HG02571 (cell line): ENCODE data around the gene RHBDL3.
"Not testable (repeated sequence)": the region's sequence is repeated elsewhere in the genome, so short reads cannot be mapped to it uniquely, and the experiment has no call there.

ENCODE experiments used
- ATAC-seq: cut with Tn5 transposase; IDR thresholded peaks from one replicate; pipeline ENCODE4 v1.9.1; 2021; ENCODE audit warnings: mild to moderate bottlenecking, moderate library complexity; ENCODE audit not compliant: unreplicated experiment

The RHBDL3 gene

DNA sequence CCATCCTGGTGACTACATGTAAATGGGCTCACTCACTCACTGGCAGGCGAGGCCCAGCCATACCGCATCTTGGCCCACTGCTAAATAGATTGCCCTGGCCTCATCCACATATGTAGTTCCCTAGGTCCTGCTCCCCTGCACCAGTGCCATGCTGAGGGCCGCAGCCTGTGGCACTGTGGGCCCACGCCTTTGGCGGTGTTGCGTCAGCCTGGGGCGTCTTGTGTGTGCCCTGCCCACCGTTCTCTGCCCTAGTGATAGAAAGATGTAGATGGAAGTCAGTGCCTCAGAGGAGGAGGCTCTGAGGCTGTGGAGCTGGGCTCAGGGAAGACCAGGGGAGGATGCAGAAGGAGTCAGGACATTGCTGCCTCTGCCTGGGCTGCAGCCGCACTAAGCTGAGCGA is 57.4 kb downstream of the RHBDL3 start:
- ATAC-seq, result no peak

DNA sequence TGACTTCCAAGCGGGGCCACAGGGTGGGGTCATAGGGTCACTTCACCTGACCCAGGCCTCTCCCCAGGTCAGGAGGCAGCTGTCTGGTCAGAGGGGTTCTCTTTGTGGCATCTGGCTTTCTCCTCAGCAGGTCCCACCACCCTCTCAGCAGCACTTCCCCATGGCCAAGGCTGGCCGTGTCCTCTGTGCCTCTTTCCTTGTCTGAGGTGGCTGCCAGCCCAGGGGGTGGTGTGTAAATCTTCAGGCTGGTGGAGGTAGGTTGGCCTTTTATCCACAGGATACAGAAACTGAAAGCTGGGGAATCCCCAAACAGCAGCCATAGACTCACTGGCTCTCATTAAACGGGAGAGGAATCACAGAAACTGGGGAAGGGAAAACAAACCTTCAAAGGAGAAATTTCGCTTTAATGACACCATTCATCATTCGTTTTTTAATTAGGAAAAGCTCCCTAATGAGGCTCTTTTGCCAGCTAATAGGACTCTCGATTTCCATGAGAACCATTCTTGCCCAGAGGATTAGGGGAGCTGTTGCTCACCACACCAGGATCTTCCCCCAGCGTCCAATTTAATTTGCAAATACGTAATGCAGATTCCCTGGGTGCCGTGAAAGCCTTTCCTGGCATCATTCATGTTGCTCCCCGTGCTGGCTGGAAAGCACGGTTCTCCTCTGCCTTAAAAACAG is 58.3 kb downstream of the RHBDL3 start:
- ATAC-seq, result no peak

DNA sequence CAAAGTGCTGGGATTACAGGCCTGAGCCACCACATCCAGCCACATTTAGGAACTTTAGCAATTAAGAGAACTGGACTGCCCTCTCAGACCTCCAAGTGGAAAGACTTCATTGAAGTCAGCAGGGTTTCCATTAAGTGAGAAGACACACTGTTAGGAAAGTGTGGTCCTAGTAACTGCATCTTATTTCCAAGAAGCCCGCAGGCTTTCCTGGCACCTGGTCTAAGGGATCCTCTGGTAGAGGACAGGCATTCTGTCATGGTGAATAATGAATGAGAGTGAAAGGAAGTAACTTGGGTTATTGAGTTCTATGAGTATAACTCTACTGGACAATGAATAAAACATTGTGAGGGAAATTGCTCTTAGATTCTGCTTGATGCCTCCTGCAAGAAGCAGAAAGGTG is 62.3 kb downstream of the RHBDL3 start:
- ATAC-seq, result no peak

DNA sequence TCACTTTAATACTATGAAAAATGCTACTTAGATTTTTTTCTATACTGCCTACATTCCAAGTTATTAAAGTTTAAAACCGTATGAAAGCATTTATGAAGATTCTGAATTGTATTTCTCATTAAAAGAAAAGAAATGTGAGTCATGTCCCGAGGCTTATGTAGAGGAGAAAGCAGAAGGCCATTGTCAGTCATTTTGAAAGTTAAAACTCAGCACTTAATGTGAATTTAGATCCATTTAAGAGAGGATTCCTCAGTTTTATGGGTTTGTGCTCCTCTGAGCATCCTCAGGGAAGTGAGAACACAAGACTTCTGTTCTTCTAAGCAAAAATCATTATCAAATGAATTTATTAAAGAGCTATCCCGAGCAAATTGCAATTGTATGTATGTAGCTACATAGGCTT is 64.5 kb downstream of the RHBDL3 start:
- ATAC-seq, result no peak

DNA sequence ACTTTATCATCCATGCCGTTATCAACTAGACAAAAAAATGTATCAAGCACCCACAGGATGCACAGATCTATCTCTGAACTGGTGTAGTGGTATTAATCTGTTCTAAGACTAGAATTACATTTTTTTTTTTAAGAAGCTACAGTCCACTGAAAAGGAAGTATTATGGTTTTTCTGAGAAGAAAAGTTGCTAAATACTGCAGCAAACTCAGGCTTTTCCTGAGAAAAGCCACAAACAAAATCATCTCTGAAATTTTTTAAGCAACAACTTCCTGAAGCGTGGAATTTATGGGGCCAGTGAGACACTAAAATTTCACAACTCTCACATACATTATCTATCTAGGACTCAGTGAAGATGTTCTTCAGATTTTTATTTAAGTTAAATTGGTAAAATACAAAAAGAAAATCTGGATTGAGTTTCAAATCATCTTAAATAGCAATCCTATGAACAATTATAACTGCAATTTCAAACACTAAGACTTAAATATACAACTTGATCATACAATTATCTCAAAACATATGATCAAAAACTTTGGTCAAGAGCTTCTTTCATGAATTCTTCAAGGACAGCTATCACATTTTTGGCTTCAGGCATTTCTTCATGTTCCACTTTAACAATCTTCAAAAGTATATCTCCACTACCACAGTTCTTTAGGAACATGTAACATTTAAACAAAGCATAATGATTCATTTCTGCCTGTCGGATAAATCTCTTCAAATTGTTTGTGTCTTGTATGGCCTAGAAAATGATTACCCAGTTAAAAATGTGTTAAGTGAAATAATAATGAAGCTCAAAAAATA is 65.8 kb downstream of the RHBDL3 start:
- ATAC-seq, result no peak

DNA sequence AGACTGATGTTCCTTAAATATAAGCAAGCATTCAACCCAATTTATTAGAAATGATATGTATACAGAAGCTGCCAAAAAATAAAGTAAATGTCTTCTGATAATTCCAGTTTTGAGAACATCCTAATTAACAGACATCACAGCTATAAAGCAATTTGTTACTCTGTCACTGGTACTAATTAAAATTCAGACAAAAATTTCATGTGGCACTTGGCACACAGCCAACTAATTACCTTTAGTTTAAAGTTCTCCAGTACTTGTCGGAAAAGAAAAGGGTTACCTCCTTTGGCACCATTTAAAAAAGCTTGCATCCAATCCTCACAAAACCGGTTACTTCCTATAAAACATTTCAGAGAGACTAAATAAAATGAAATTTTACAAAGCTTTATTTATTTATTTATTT is 67.6 kb downstream of the RHBDL3 start:
- no peak for ATAC-seq

DNA sequence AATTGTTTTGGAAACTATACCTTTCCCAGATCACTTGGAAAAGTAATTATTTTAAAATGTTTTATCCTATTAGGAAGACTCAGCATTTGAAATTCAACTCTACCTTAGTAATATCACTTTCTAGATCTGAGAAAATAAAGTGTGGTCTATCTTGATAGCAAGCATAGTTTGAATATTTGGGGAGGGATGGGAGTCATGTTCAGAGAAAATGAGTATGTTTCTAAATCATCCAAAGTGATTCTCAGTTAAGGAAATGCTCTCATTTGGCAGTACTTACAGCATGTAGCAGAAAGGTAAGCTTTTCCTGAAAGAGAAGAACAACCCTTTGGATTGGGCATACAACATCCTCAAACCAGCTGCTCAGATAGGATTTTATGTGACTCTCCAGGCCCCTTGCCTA is 69.4 kb downstream of the RHBDL3 start:
- no peak for ATAC-seq

DNA sequence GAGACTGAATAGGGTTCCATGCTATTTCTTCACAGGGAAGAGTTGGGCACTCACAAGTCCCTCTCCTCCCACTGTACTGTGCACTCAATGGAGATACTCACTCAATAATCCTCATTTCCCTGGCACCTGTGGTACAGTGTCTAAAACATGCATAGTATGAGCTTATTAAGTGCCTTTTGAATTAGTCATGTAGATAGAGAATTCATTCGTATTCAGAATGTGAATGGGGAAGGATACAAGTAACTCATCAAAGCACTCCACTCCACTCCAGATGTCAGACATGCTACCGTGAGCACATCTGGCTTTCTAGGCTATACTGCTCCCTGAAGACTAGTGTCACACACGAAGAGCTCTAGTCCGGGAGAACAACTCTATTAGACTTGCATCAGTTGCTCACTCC is 70.1 kb downstream of the RHBDL3 start:
- no peak for ATAC-seq

DNA sequence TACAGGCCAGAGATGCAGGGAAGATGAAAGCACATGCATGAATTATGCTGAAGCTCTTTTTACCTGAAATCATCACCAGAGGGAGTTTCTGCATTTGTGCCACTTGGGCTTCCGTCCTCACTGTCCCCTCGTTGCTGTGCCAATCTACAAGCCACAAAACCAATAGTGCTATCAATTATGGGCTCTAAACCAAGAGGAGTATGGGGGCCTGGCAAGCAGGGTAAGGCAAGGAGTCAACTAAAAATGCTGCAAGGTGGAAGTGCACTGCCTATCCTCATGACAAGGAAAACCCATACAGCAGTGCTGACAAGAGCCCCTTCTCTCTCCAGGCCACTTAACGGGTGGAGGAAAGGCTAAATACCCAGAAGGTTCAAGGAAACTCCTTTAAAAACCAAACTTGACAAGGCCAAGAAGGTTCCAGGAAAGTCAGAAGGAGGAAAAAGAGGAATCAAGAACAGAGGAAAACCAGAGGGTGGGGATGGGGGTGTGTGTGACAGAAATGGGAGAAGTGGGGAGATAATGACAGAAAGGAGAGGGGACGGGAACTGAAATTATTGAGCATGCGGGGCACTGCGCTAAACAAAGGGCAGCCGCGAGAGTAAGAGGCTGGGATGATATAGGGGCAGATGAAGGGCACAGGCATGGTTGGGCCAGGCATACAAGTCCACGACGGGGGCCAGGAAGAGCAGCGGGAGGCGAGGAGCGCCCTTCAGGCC is 75.7 kb downstream of the RHBDL3 start:
- ATAC-seq, result no peak

DNA sequence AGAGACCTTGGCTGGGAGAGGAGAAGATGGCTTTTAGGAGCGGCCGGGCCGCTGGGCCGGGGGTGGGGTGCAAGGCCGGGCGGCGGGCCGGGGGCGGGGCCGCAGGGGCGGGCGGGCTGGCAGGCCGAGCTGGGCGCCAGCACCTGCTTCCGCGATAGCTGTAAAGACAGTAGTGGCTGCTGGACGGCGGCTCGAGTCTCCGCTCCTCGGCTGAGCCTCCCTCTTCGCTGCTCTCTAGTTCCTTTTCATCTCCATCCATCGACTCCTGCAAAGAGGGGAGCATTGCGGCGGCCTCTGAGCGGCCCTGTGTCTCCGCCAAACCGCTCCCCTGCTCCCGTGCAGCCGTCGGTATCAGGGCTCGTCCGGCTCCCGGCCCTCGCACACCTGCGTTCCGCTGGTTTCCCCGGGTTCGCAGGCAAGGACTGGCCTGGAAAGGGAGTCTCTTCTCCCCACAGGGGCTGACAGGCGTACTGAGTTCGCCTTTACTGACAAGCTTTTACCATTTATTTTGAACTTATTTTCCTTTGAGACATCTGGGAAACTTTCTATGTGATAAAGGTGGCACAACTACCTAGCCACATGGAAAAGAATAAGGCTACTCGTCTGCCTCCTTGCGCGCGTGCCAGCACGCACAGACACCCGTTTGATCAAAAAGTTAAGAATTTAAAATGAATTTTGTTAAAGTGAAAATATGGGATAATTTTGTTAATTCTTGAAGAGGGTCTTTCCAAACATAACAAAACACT is 76.4 kb downstream of the RHBDL3 start, which contains the start of gene C17orf75:
Gene C17orf75 (minus strand): TSS at position 317 of the 746 bp plus-strand sequence. CDS start 34 bp downstream, at position 283.
- ATAC-seq, result peak; percentile 76

DNA sequence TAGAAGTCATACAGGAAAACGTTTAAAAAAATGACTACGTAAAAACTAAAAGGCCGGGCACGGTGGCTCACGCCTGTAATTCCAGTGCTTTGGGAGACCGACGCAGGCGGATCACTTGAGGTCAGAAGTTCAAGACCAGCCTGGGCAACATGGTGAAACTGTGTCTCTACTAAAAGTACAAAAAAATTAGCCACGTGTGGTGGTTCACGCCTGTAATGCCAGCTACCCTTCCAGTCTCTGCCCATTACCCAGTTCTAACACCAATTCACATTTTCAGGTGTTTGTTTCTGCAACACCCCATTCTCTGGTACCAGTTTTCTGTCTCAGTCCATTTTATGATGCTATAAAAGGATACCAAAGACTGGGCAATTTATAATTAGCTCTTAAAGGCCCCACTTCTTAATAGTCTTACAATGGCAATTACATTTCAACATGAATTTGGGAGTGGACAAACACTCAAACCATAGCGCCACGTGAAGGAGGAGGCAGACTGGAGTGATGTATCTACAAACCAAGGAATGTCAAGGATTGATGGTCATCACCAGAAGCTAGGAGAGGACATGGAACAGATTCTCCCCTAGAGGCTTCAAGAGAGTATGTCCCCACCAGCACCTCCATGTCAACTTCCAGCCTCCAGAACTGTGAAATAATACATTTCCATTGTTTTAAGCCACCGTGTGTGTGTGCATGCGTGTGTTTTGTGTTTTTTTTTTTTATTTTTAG is 77.1 kb downstream of the RHBDL3 start:
- ATAC-seq, result no peak

DNA sequence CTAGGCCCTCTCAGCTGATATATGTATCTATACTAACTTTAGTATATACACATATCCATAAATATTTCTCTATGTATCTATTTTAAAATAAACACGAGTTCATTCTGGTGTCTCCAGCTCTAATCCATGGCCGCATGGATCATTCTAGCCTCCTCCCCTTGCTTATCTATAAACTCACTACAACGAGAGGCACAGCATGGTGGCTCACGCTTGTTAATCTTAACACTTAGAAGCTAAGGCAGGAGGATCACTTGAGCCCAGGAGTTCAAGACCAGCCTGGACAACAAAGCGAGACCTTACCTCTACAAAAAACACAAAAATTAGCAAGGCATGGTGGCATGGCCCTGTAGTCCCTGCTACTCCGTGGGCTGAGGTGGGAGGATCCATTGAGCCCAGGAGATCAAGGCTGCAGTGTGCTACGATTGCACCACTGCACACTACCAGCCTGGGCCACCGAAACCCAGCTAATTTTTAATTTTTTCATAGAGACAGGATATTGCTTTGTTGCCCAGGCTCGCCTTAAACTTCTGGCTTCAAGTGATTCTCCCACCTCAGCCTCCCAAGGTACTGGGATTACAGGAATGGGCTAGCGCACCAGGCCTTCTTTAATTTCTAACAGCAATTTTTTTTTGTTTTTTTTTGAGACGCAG is 80.4 kb downstream of the RHBDL3 start:
- ATAC-seq, result no peak

DNA sequence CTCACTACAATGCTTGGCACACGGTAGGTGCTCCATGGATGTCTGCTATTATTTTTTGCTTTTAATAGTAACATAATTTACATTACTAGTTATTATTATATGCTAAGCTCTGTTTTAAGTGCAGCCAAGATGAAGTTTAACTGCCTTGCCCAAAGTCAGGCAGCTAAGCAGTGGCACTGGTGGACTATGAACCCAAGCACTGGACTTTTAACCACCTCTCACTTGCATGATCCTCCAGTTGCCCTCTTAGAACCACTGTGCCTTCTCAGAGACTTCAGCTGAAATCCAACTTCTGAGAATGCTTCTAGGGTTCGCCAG is 82.8 kb downstream of the RHBDL3 start:
- no peak for ATAC-seq

DNA sequence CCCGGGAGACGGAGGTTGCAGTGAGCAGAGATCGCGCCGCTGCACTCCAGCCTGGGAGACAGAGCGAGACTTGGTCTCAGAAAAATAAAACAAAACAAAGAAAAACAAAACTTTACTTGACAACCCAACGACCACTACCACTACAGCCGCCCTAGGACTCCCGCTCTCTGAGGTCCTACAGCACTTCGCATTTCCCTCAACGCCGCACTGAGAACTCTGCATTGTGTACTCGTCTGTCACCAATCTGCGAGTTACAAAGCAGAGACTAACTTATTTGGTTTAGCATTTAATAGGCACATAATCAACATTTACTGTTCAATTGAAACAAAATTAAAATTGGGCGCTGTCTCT is 83.8 kb downstream of the RHBDL3 start:
- ATAC-seq, result no peak

DNA sequence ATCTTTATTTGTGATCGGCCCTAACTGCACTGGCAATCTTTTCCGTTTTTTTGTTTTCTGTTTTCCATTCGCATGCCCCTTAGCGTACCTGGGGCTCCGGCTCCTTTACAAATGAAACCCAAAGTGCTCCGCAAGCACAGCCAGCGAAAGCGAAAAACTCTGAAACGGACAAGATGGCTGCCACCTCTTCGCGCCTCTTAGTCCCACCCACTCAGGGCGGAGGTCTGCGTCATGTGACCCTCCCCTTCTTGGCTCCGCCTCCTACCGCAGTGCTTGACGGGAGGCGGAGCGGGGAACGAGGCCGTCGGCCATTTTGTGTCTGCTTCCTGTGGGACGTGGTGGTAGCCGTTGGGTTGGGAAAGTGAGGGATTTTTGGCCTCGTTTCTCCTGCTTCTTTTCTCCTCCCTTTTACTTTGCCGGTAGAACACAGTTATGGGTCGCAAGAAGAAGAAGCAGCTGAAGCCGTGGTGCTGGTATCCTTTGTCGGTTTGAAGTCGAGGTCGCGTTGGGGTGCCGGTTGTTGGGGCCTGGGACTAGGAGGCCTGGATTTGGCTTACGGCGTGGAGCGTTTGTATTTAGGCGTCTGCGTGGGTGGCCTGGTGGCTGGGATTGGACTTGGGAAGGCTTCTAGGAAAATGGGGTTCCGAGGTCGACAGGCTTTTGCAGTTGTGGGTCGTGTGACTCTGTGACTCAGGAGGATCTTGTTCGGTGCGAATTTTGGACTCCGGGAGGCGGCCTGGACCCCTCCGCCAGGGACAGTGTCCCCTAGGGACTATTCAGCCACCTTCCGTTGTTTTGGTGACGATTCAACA is 84.4 kb downstream of the RHBDL3 start, which contains the start of gene ZNF207:
Gene ZNF207 (plus strand): TSS at position 304 of the 812 bp plus-strand sequence. CDS start 129 bp downstream, at position 433.
- peak; percentile 74 for ATAC-seq

DNA sequence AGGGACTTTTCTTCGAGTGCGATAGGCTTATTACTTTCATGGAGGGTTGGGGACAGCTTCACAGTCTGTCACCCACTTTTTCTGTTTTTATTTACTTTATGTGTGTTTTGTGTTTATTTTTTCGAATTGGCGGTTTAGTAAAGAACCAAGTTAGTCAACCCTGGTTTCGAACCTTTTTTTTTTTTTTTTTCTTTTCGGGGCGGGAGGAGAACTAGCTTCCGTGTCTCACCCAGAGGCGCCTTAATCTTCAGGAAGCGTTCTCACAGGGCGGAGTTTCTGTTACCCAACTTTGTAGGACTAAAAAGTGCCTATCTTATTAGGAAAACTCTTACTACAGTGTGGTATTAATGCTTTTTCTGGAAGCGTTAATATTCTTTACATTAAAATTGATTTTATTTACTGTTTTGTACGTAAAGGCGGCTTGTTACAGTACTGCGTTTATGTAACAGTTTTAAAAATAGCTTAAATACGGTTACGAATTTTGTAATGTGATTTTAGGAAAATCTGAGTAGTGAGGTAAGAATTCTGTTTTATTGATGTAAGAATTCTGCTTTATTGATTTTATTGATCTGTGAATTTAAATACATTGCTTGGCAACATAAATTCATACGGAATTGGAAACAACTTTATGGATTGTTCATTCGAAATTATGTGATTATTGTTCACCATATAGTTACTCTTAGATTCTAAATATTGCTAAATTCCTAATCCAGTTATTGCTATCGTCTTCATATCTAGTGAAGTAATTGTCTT is 85.2 kb downstream of the RHBDL3 start:
- peak; percentile 20 for ATAC-seq

DNA sequence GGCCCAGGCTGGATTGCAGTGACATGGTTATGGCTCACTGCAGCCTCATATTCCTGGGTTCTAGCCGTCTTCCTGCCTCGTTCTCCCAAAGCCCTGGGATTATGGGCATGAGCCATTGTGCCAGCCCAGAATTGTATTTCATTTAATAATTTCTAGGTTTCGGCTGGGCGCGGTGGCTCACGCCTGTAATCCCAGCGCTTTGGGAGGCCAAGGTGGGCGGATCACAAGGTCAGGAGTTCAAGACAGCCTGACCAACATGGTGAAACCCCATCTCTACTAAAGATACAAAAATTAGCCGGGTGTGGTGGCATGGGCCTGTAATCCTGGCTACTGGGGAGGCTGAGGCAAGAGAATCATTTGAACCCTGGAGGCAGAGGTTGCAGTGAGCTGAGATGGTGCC is 87.1 kb downstream of the RHBDL3 start:
- not testable (repeated sequence) for ATAC-seq

DNA sequence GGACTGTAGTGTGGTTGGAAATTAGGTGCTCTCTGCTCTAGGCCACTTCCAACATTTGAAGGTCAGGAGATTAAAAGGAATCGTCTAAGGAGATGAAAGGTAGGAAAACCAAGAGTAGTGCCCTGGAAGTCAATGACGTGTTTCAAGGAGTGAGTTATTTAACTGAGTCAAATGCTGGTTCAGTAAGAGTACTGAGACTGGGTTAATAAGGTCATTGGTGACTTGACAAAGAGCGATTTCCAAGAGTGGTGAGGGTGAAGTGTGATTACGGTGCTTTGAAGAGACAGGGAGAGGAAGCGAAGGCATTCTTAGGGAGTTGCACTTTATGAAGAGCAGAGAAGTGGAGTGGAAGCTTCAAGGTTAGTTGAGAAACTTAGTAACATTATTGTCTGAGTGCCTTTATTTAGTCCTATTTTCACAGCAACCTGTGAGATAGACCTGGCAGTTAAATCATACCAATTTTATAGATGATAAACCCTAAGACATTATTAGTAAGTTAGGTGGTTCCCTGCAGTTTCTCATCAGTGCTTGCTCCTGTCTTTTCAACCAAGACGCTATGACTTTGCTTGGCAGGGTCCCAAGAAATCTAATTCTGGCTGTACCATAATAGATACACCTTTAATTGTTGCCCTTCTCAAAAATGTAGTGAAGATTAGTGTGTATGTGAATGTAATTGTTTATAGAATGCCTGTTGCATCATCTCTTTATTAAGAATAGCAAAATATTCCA is 90.2 kb downstream of the RHBDL3 start:
- ATAC-seq, result no peak
